Common myeloid progenitor, CD34-positive (primary cell): Measurements from ENCODE around the gene MTFR2.

Experiments
- CTCF ChIA-PET: fragments of 350-600 bp; sonication (Branson Sonifier 250); formaldehyde crosslinking; loops from one replicate; lab custom pipeline; 2021; ENCODE audit warnings: antibody characterized with exemption; lab: Charles Lee
- POLR2A ChIA-PET: fragments of 350-600 bp; sonication (Branson Sonifier 250); formaldehyde crosslinking; loops from one replicate; lab custom pipeline; 2021; ENCODE audit warnings: antibody characterized with exemption; lab: Charles Lee
- DNase-seq, 3 donors: peaks; one replicate each; pipeline versions ENCODE4 v3.0.0 to v3.0.0-alpha.2; 2013
- H3K27ac ChIP-seq, 2 experiments: 1 replicate in 1 of 2; 2 replicates in 1 of 2; pipeline ENCODE4 v1.7.0; 2013; ENCODE audit warnings: inconsistent platforms in 2 of 2, low read length in 2 of 2, mild to moderate bottlenecking in 2 of 2, low read depth in 1 of 2, moderate library complexity in 1 of 2; ENCODE audit not compliant: severe bottlenecking in 2 of 2, insufficient read depth in 1 of 2, poor library complexity in 1 of 2
- H3K27me3 ChIP-seq, 5 experiments: replicated peaks in 2 of 5; 1 replicate in 3 of 5; 2 replicates in 2 of 5; pipeline versions ENCODE4 v1.6.1 to v1.7.0; 2013; ENCODE audit warnings: low read length in 4 of 5, mild to moderate bottlenecking in 2 of 5, moderate library complexity in 2 of 5, inconsistent platforms in 1 of 5; ENCODE audit not compliant: insufficient read depth in 5 of 5, control insufficient read depth in 4 of 5
- H3K36me3 ChIP-seq, 4 experiments: 1 replicate in 2 of 4; 2 replicates in 2 of 4; pipeline versions ENCODE4 v1.6.1 to v1.7.0; 2013; ENCODE audit warnings: low read length in 3 of 4, control low read depth in 1 of 4, mild to moderate bottlenecking in 1 of 4; ENCODE audit not compliant: control insufficient read depth in 4 of 4, insufficient read depth in 4 of 4
- H3K4me1 ChIP-seq, 4 experiments: 1 replicate in 3 of 4; 2 replicates in 1 of 4; pipeline versions ENCODE4 v1.6.1 to v1.7.1; 2013; ENCODE audit warnings: low read length in 3 of 4, mild to moderate bottlenecking in 3 of 4, control low read depth in 1 of 4, inconsistent platforms in 1 of 4, moderate library complexity in 1 of 4; ENCODE audit not compliant: control insufficient read depth in 4 of 4, insufficient read depth in 4 of 4; ENCODE audit errors: control extremely low read depth in 1 of 4
- H3K4me3 ChIP-seq, 7 experiments: 1 replicate in 4 of 7; 2 replicates in 3 of 7; pipeline versions ENCODE4 v1.5.1 to v1.7.0; 2013; ENCODE audit warnings: mild to moderate bottlenecking in 7 of 7, low read length in 6 of 7, moderate library complexity in 6 of 7, inconsistent platforms in 2 of 7, low read depth in 2 of 7, control low read depth in 1 of 7; ENCODE audit not compliant: insufficient read depth in 4 of 7, control insufficient read depth in 1 of 7; ENCODE audit errors: extremely low read depth in 1 of 7
- H3K9me3 ChIP-seq, 5 experiments: 1 replicate in 4 of 5; 2 replicates in 1 of 5; pipeline versions ENCODE4 v1.6.1 to v1.7.1; 2013; ENCODE audit warnings: low read length in 4 of 5, mild to moderate bottlenecking in 2 of 5, inconsistent platforms in 1 of 5, low read depth in 1 of 5, moderate library complexity in 1 of 5; ENCODE audit not compliant: control insufficient read depth in 4 of 5, insufficient read depth in 2 of 5; ENCODE audit errors: control extremely low read depth in 1 of 5
- WGBS: methylation state at CpG from one replicate; pipeline ENCODE4 v1.1.5; 2013; ENCODE audit not compliant: insufficient coverage; 5-methylcytosine and 5-hydroxymethylcytosine counted together

MTFR2 gene

DNA sequence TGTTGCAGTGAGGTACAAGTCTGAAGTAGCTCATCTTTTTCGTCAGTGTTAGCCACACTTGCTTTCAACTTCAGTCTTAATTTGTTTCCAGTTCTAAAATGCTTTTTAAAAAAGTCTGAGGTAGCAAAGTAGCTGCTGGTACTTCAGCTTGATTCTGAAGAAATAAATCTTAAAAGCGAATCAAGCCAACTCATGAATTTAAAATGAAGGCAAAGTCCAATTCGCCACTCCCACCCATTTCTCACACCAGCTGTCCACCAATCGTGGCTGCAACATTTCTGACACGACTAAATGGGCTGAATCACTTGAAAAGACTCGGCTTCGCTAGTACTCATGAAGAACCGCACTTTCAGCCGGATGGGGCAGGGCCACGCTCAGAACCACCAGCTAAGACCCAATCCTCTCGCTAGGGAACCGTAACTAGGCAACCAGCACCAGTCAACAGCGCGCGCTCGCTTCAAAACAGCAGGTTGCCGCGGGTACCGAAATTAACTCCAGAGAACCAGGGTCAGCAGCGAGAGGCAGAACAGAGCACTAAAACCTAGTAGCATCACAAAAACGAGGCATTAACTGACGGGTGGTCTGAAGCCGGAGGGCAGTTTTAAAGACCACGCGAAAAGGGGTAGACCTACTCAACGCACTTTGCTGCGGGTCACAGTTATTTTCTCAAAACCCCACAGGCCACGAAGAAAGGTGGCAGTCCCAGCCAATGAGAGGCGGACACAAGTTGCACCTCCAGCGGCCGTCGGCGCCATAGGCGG lies 38.6 kb upstream of the MTFR2 start:
- Histone ChIP-seq H3K27ac (peak overlapping the region; percentile 100), H3K36me3 (peaks cover 0 to 12% (median 0%) of the 10 kb centered on the region in 4 experiments), H3K9me3 (no peaks in the 10 kb centered on the region), H3K27me3 (no peaks in the 10 kb centered on the region), H3K4me1 (peaks cover 20 to 66% (median 44%) of the 10 kb centered on the region in 4 experiments), H3K4me3 (peak overlapping the region; percentile 71 to 98 (median 93))
- CTCF ChIA-PET = interaction anchor here (0.6 to 2.9 kb wide), 8 partner anchors 8 to 260 kb away, joined by 3 to 17 read pairs (median 3); no protein-coding TSS in a partner anchor
- DNase-seq = peak; percentile 96 to 99 (median 99)
- POLR2A ChIA-PET = interaction anchor here (0.6 to 2.1 kb wide), 7 partner anchors 22 to 473 kb away, joined by 3 to 9 read pairs (median 6); partner anchors contain the start of gene MTFR2
- WGBS = under 1% methylated on average over 30 of the region's 34 CpGs

DNA sequence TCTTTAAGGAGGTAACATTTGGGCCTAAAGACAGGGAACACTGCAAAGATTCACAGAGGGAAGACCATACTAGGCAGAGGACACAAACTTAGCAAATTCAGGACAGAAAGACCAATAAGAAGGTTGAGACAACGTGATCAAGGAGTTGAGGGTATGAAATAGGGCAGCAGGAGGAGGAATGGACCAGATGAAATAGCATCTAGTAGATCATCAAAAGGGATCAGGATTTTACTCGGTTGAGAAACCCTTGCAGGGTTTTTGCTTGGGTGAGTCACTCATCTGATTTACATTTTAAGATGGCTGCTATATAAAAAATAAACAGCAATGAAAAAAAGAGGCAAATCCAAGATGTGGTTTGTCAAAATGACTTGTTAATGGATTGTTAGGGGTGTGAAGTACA lies 34.8 kb upstream of the MTFR2 start:
- Histone ChIP-seq H3K4me3 (peak overlapping the region in 1 of 7 experiments; percentile 18), H3K27ac (peak overlapping the region in 1 of 2 experiments; percentile 51), H3K4me1 (peaks cover 26 to 67% (median 38%) of the 10 kb centered on the region in 4 experiments), H3K27me3 (no peaks in the 10 kb centered on the region), H3K36me3 (peaks cover 8 to 35% (median 9%) of the 10 kb centered on the region in 4 experiments), H3K9me3 (no peaks in the 10 kb centered on the region)
- DNase-seq = peak in 2 of 3 donors; percentile 43 to 51
- ChIA-PET POLR2A (no interaction called here), CTCF (interaction anchor here (0.7 to 0.8 kb wide), 2 partner anchors 9 to 25 kb away, joined by 3 read pairs; no protein-coding TSS in a partner anchor)
- WGBS = 70% methylated on average over 1 of the region's 2 CpGs

DNA sequence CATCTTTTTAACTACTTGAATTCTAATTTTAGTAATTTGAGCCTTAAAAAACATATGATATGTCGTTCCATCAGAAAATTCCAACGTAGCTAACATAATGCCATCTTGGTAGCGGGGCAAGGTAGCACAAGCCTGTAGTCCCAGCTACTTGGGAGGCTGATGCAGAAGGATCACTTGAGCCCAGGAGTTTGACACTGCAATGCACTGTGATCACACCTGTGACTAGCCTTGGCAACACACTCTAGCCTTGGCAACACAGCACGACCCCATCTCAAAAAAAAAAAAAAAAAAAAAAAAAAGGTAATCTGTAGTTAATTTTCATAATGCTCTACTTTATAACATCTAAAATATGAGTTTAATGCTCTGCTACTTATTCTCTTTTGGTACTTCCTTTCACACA lies 32.8 kb upstream of the MTFR2 start:
- H3K27ac ChIP-seq = no peak overlapping the region

DNA sequence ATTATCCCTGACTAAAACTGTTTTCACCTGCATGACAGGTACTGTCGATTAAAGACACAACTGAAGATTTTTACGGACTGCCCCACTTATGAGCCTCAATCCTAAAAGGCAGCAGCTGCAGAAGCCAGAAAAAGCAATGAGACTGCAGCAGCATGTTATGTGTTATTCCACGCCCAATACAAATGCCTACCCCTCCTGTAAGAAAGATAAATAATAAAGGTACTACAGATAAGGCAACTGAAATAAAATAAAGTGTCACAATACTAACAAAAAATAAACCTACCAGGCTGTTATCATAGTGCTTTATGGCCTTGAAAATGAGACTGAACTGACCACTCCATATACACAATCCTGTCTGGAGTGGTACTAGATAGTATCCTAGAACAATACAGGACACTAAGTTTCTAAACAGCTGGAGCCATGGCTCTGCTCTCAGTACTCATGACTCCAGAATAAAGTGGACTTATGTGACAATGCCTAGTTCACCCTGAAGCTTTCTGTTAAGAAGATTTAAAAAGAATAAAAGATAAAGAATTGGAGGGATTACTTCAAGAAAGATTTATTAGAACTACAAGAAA lies 30.0 kb upstream of the MTFR2 start:
- H3K27ac ChIP-seq = no peak overlapping the region
- H3K4me1 ChIP-seq = peaks cover 14 to 34% (median 19%) of the 10 kb centered on the region in 4 experiments
- POLR2A ChIA-PET = interaction anchor here (1.1 kb wide), 1 partner anchor 10 kb away, joined by 5 read pairs; the partner anchor contains the start of gene BCLAF1
- DNase-seq = no peak
- H3K27me3 ChIP-seq = no peaks in the 10 kb centered on the region
- no peak overlapping the region for H3K4me3 ChIP-seq
- peaks cover 17 to 64% (median 31%) of the 10 kb centered on the region in 4 experiments for H3K36me3 ChIP-seq
- no peaks in the 10 kb centered on the region for H3K9me3 ChIP-seq
- WGBS = 100% methylated on average over 2 of the region's 3 CpGs
- CTCF ChIA-PET = interaction anchor here (1.9 to 2.2 kb wide), 2 partner anchors 10 to 38 kb away, joined by 8 read pairs; partner anchors contain the start of gene BCLAF1

More for the DNA sequence above, 32.8 kb upstream of the MTFR2 start:
- peak overlapping the region in 4 of 7 experiments; percentile 11 to 48 (median 20) for H3K4me3 ChIP-seq
- H3K9me3 ChIP-seq = no peaks in the 10 kb centered on the region
- H3K27me3 ChIP-seq = no peaks in the 10 kb centered on the region
- CTCF ChIA-PET = interaction anchor here (1.0 to 2.1 kb wide), 6 partner anchors 10 to 39 kb away, joined by 3 to 7 read pairs (median 4); no protein-coding TSS in a partner anchor
- H3K4me1 ChIP-seq = peaks cover 19 to 61% (median 34%) of the 10 kb centered on the region in 4 experiments
- WGBS = 100% methylated on average over 1 of the region's 4 CpGs
- POLR2A ChIA-PET = no interaction called here
- DNase-seq = no peak
- H3K36me3 ChIP-seq = peaks cover 13 to 50% (median 19%) of the 10 kb centered on the region in 4 experiments

DNA sequence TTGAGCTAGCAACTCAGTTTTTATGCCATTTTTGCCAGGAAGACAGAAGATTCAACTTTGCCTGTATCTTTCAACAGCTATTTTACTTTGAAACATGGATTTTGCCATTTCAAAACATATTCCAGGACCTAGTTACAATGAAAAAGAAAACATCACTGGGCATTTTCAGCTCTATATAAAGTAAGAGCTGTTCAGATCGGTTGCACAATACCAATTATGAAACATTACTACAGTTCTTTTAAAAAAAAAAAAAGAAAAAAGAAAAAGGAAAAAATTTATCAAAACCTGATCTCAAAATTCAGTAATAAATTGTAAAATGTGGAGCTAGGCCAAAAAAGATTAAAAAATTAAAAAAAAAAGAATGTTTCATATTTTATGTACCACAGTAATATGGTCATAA lies 24.0 kb upstream of the MTFR2 start:
- POLR2A ChIA-PET = no interaction called here
- CTCF ChIA-PET = interaction anchor here (1.2 to 2.5 kb wide), 6 partner anchors 8 to 43 kb away, joined by 3 to 8 read pairs (median 4); no protein-coding TSS in a partner anchor

DNA sequence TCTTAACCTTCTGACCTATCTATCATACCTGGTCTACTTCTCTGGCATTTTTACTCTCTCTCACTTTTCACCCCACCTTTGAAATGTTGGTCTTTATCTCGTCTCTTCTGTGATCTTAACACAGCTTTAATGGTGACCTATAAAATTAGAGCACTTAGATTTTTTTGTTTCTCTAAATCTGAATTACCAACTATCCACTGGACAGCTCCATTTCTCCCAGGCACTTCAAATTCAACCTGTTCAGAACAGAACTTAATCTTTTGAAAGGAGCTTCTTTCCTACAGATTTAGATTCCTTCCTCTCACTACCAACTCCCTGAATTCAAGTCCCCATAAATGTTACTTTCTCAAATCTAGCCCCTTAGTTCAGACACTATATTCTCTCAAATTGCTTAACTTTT lies 15.0 kb upstream of the MTFR2 start:
- Histone ChIP-seq H3K4me3 (no peak overlapping the region), H3K36me3 (peaks cover 43 to 93% (median 75%) of the 10 kb centered on the region in 4 experiments), H3K27me3 (no peaks in the 10 kb centered on the region), H3K4me1 (no peaks in the 10 kb centered on the region), H3K27ac (no peak overlapping the region), H3K9me3 (no peaks in the 10 kb centered on the region)
- 100% methylated on average over 1 of the region's 1 CpG for WGBS
- CTCF ChIA-PET = interaction anchor here (1.4 kb wide), 1 partner anchor 12 kb away, joined by 4 read pairs; no protein-coding TSS in a partner anchor
- no peak for DNase-seq
- POLR2A ChIA-PET = interaction anchor here (0.9 kb wide), 1 partner anchor 12 kb away, joined by 3 read pairs; no protein-coding TSS in a partner anchor

More for the DNA sequence above, 24.0 kb upstream of the MTFR2 start:
- DNase-seq = no peak
- Histone ChIP-seq H3K9me3 (no peaks in the 10 kb centered on the region), H3K27ac (no peak overlapping the region), H3K4me3 (no peak overlapping the region), H3K4me1 (no peaks in the 10 kb centered on the region), H3K27me3 (no peaks in the 10 kb centered on the region), H3K36me3 (peaks cover 31 to 82% (median 55%) of the 10 kb centered on the region in 4 experiments)
- WGBS = no CpG with 5 or more reads among the region's 1 CpG
